ENCODE measurements around the gene MB21D2. TPM values are rescaled to one million over a fixed set of nuclear protein-coding genes. Genes with fewer than 3 reads are reported as not detected.
A peak's percentile ranks its signal among the peaks of the same experiment; 100 is the strongest.

The MB21D2 gene
- total and polyA plus RNA-seq, 2 of the 8 experiments (the other 6 are each of a cell fraction or from before 2014, with no cell fraction given): 10.0 to 21.0 TPM

- CTCF ChIA-PET (ENCODE audit: partially characterized antibody): interaction anchor here (0.6 kb wide), 1 partner anchor 50 kb away, joined by 3 read pairs; no protein-coding TSS in a partner anchor
- DNase-seq (ENCODE audit: low read depth in 1 of 2, low spot score in 2 of 2) (no peak), FAIRE-seq (no peak)
- Histone ChIP-seq H3K9me3 (ENCODE audit: insufficient read depth in 2 of 2, low read depth in 1 of 2, low read length in 1 of 2) (no peaks in the 10 kb centered on the region), H3K36me3 (ENCODE audit: control insufficient read depth in 2 of 4, insufficient read depth in 4 of 4, low read length in 3 of 4) (no peaks in the 10 kb centered on the region; a peak in 1 of 8 replicates), H3K14ac (ENCODE audit: insufficient read length) (no peak overlapping the region), H2BK120ac (replicated peaks; ENCODE audit: low read depth, low read length) (no peak overlapping the region), H4K91ac (replicated peaks; ENCODE audit: insufficient read length, low read length) (no peak overlapping the region), H4K20me1 (replicated peaks in 1 of 2; ENCODE audit: control insufficient read depth in 1 of 2, insufficient read depth in 2 of 2, low read length in 2 of 2) (peaks cover 0 to 2% of the 10 kb centered on the region in 2 experiments), H4K8ac (ENCODE audit: extremely low read depth, insufficient read depth, low read length) (no peak overlapping the region), H3K56ac (replicated peaks; ENCODE audit: insufficient read length, low read depth, low read length) (no peak overlapping the region), H2AFZ (ENCODE audit: low read length) (no peak overlapping the region), H3K4me3 (ENCODE audit: extremely low read depth in 1 of 4, insufficient read depth in 2 of 4, low read depth in 3 of 4, low read length in 4 of 4) (no peak overlapping the region), H3K23me2 (ENCODE audit: low read depth, low read length) (no peaks in the 10 kb centered on the region), H2BK5ac (ENCODE audit: low read depth, low read length) (no peak overlapping the region), H3K4me1 (replicated peaks in 1 of 4; ENCODE audit: control insufficient read depth in 3 of 4, insufficient read depth in 4 of 4, low read length in 3 of 4) (peaks cover 2 to 14% (median 12%) of the 10 kb centered on the region in 4 experiments), H3K4me2 (ENCODE audit: insufficient read depth in 1 of 2, low read depth in 2 of 2, low read length in 2 of 2) (no peak overlapping the region), H3K79me1 (ENCODE audit: low read depth, low read length) (peaks cover 19% of the 10 kb centered on the region), H3K18ac (ENCODE audit: extremely low read depth, low read length) (no peak overlapping the region), H3K9ac (replicated peaks in 1 of 4; ENCODE audit: extremely low read depth in 1 of 4, low read depth in 3 of 4, low read length in 3 of 4) (no peak overlapping the region), H2BK20ac (ENCODE audit: low read length) (no peak overlapping the region), H3K4ac (replicated peaks; ENCODE audit: insufficient read length, low read depth, low read length) (no peak overlapping the region), H4K5ac (ENCODE audit: insufficient read length, low read depth, low read length) (no peak overlapping the region), H3K23ac (ENCODE audit: insufficient read length) (no peak overlapping the region), H3K27me3 (replicated peaks in 1 of 4; ENCODE audit: control insufficient read depth in 3 of 4, extremely low read depth in 1 of 4, insufficient read depth in 3 of 4, low read length in 3 of 4) (no peaks in the 10 kb centered on the region), H2BK12ac (ENCODE audit: low read depth, low read length) (no peak overlapping the region), H2BK15ac (ENCODE audit: low read length) (no peak overlapping the region), H3K79me2 (ENCODE audit: control insufficient read depth in 1 of 2, insufficient read depth in 2 of 2, low read length in 2 of 2) (peaks cover 7 to 92% of the 10 kb centered on the region in 2 experiments; a peak in 3 of 4 replicates), H3K27ac (ENCODE audit: low read depth, low read length) (no peak overlapping the region), H2AK5ac (ENCODE audit: low read depth, low read length) (no peak overlapping the region)
- WGBS, 2 experiments (ENCODE audit: extremely low coverage in 1 of 2, insufficient coverage in 1 of 2, insufficient read length in 1 of 2, insufficient replicate concordance in 2 of 2, low coverage in 1 of 2, low lambda C conversion rate in 2 of 2, missing lambda C conversion rate in 1 of 2): 100% methylated on average over 4 of the region's 4 CpGs; no CpG with 5 or more reads in 1 of the 2 experiments
- TF ChIP-seq SIRT6 (IDR thresholded peaks at IDR 0.05; ENCODE audit: low read length) (no peak), RAD21 (IDR thresholded peaks at IDR 0.05 in 1 of 2, conservative IDR thresholded peaks at IDR 0.05 in 1 of 2; ENCODE audit: low read depth in 2 of 2, low read length in 2 of 2) (peak in 1 of 2 experiments; percentile 4; a peak in 1 of 4 replicates)
- POLR2A ChIA-PET (ENCODE audit: partially characterized antibody): interaction anchor here (2.3 kb wide), 1 partner anchor 9 kb away, joined by 6 read pairs; no protein-coding TSS in a partner anchor
Measured at GRCh38 chr3:192863091-192863420, 54.6 kb downstream of the MB21D2 start.

All from H1 (cell line).